Measurements from ENCODE around the gene KLHL25. TPM values are rescaled to one million over a fixed set of nuclear protein-coding genes. Genes with fewer than 3 reads are reported as not detected.

KLHL25 gene
- total RNA-seq, 1 experiment from 2014 or later: 16.0 TPM

GRCh38 chr15:85766001-85766831 is 28.5 kb downstream of the KLHL25 start:
- DNase-seq: no peak
- no peak for TF ChIP-seq CTCF (IDR thresholded peaks at IDR 0.05; ENCODE audit: unreplicated experiment)
- Mint-ChIP-seq H3K27ac (ENCODE audit: unreplicated experiment) (no peak overlapping the region), H3K27me3 (ENCODE audit: unreplicated experiment) (no peaks in the 10 kb centered on the region), H3K36me3 (ENCODE audit: insufficient read depth, unreplicated experiment) (peaks cover 5% of the 10 kb centered on the region), H3K9me3 (ENCODE audit: low read depth, unreplicated experiment) (no peaks in the 10 kb centered on the region), H3K4me3 (ENCODE audit: low read depth, unreplicated experiment) (no peak overlapping the region), H3K4me1 (ENCODE audit: low read depth, unreplicated experiment) (no peaks in the 10 kb centered on the region)
- no TSS peak for BruUV-seq (replicated peaks)
- intact Hi-C loops (cut with micrococcal nuclease; ENCODE audit: unreplicated experiment): no loop called here
- CTCF ChIA-PET: interaction anchor here (0.6 to 1.1 kb wide), 3 partner anchors 17 to 28 kb away, joined by 3 to 5 read pairs (median 4); no protein-coding TSS in a partner anchor

- CTCF ChIA-PET: interaction anchor here (0.6 kb wide), 1 partner anchor 52 kb away, joined by 3 read pairs; no protein-coding TSS in a partner anchor
- H3K4me3 Mint-ChIP-seq (ENCODE audit: low read depth, unreplicated experiment): no peak overlapping the region
- H3K27ac Mint-ChIP-seq (ENCODE audit: unreplicated experiment): no peak overlapping the region
- intact Hi-C loops (cut with micrococcal nuclease; ENCODE audit: unreplicated experiment): no loop called here
- TF ChIP-seq CTCF (IDR thresholded peaks at IDR 0.05; ENCODE audit: unreplicated experiment): no peak
- peaks cover 8% of the 10 kb centered on the region for H3K36me3 Mint-ChIP-seq (ENCODE audit: insufficient read depth, unreplicated experiment)
- H3K4me1 Mint-ChIP-seq (ENCODE audit: low read depth, unreplicated experiment): no peaks in the 10 kb centered on the region
- BruUV-seq (replicated peaks): no TSS peak
- no peaks in the 10 kb centered on the region for H3K9me3 Mint-ChIP-seq (ENCODE audit: low read depth, unreplicated experiment)
- no peaks in the 10 kb centered on the region for H3K27me3 Mint-ChIP-seq (ENCODE audit: unreplicated experiment)
- DNase-seq: no peak
Observed at GRCh38 chr15:85764649-85765277, 30.0 kb downstream of the KLHL25 start.

- Mint-ChIP-seq H3K36me3 (ENCODE audit: insufficient read depth, unreplicated experiment) (peaks cover 14% of the 10 kb centered on the region), H3K4me1 (ENCODE audit: low read depth, unreplicated experiment) (no peaks in the 10 kb centered on the region), H3K9me3 (ENCODE audit: low read depth, unreplicated experiment) (no peaks in the 10 kb centered on the region), H3K27ac (ENCODE audit: unreplicated experiment) (no peak overlapping the region), H3K4me3 (ENCODE audit: low read depth, unreplicated experiment) (no peak overlapping the region), H3K27me3 (ENCODE audit: unreplicated experiment) (no peaks in the 10 kb centered on the region)
- no TSS peak for BruUV-seq (replicated peaks)
- intact Hi-C loops (cut with micrococcal nuclease; ENCODE audit: unreplicated experiment): no loop called here
- no peak for DNase-seq
- CTCF ChIA-PET: interaction anchor here (0.8 to 1.6 kb wide), 2 partner anchors 25 to 61 kb away, joined by 3 to 5 read pairs; no protein-coding TSS in a partner anchor
- TF ChIP-seq CTCF (IDR thresholded peaks at IDR 0.05; ENCODE audit: unreplicated experiment): no peak
Observed at GRCh38 chr15:85763673-85764633, 30.8 kb downstream of the KLHL25 start.

- no peaks in the 10 kb centered on the region for H3K27me3 Mint-ChIP-seq (ENCODE audit: unreplicated experiment)
- no peak overlapping the region for H3K4me3 Mint-ChIP-seq (ENCODE audit: low read depth, unreplicated experiment)
- H3K36me3 Mint-ChIP-seq (ENCODE audit: insufficient read depth, unreplicated experiment): peaks cover 20% of the 10 kb centered on the region
- BruUV-seq (replicated peaks): no TSS peak
- no peaks in the 10 kb centered on the region for H3K4me1 Mint-ChIP-seq (ENCODE audit: low read depth, unreplicated experiment)
- CTCF ChIA-PET: interaction anchor here (0.6 to 1.6 kb wide), 3 partner anchors 26 to 60 kb away, joined by 3 to 5 read pairs (median 3); no protein-coding TSS in a partner anchor
- no peaks in the 10 kb centered on the region for H3K9me3 Mint-ChIP-seq (ENCODE audit: low read depth, unreplicated experiment)
- no peak for TF ChIP-seq CTCF (IDR thresholded peaks at IDR 0.05; ENCODE audit: unreplicated experiment)
- no peak for DNase-seq
- intact Hi-C loops (cut with micrococcal nuclease; ENCODE audit: unreplicated experiment): no loop called here
- no peak overlapping the region for H3K27ac Mint-ChIP-seq (ENCODE audit: unreplicated experiment)
Observed at GRCh38 chr15:85763157-85763556, 31.6 kb downstream of the KLHL25 start.
